ENCODE results near the gene CENPA.

Gene CENPA

DNA sequence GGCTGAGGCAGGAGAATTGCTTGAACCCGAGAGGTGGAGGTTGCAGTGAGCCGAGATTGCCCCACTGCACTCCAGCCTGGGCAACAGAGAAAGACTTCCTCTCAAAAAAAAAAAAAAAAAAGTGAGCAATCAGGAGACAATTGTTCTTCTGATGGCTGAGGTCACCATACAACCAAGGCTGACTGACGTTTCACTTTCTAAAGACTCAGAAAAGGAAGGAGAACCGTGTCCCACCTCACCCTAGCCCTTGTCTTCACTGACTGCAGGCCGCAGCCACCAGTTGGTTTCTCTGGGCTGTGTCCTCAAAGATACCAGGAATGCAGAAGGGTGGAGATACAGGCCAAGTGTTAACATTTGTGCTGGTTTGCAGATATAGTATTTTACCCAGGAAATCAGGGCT is 29.5 kb upstream of the CENPA start:
- Histone ChIP-seq H3F3A (ENCODE audit: insufficient read depth) (no peaks in the 10 kb centered on the region), H3K9ac (ENCODE audit: low read length) (no peak overlapping the region), H4K20me1 (ENCODE audit: low read depth, low read length) (no peaks in the 10 kb centered on the region)

DNA sequence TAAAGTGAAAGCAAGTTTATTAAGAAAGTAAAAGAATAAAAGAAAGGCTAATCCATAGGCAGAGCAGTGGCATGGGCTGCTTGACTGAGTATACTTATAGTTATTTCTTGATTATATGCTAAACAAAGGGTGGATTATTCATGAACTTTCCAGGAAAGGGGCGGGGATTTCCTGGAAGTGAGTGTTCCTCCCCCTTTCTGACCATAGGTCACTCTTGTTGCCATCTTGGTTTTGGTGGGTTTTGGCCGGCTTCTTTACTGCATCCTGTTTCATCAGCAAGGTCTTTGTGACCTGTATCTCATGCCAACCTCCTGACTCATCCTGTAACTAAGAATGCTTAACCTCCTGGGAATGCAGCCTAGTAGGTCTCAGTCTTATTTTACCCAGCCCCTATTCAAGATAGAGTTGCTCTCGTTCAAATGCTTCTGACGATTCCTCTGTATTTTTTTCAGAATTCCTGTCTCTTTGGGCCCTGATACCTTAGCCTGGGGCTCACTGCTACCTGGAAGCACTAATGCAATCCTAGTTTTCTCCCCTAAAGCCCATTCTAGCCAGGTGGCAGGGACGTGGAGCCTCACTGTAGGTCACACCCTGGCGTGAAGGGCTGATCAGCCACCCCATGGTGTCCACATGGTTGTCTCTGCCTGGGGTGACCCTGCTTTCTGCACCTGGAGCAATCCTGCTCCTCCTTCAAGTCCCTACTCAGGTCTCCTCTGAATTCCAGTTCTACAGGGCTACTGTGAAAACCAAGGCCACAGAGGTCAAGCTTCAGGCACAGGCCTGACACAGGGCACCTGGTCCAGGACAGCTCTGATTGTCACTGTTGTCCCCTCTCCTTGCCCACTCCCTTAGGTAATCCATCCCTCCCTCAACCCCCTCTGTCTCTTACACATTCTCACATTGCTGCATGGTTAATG is 27.7 kb upstream of the CENPA start:
- H3K9me2 ChIP-seq (replicated peaks; ENCODE audit: insufficient read depth, low read length), result no peaks in the 10 kb centered on the region
- no peaks in the 10 kb centered on the region for H3F3A ChIP-seq (ENCODE audit: insufficient read depth)
- H2AFZ ChIP-seq (ENCODE audit: low read depth, low read length, severe bottlenecking), result no peak overlapping the region
- H3K27ac ChIP-seq (ENCODE audit: low read depth, low read length), result no peak overlapping the region
- H3K9me3 ChIP-seq (ENCODE audit: insufficient read depth, low read length), result no peaks in the 10 kb centered on the region
- no peaks in the 10 kb centered on the region for H3K36me3 ChIP-seq (ENCODE audit: low read length)
- no peak overlapping the region for H3K9ac ChIP-seq (ENCODE audit: low read length)
- no peaks in the 10 kb centered on the region for H3K79me2 ChIP-seq (ENCODE audit: insufficient read depth, low read length)
- H3K4me2 ChIP-seq (ENCODE audit: low read depth, low read length, poor library complexity, severe bottlenecking), result no peak overlapping the region
- no peak overlapping the region for H3K4me3 ChIP-seq (ENCODE audit: insufficient read depth, low read length, poor library complexity, severe bottlenecking)
- no peak for TF ChIP-seq EZH2phosphoT487 (conservative IDR thresholded peaks at IDR 0.05; ENCODE audit: low read length)
- TF ChIP-seq, protein P1, sequence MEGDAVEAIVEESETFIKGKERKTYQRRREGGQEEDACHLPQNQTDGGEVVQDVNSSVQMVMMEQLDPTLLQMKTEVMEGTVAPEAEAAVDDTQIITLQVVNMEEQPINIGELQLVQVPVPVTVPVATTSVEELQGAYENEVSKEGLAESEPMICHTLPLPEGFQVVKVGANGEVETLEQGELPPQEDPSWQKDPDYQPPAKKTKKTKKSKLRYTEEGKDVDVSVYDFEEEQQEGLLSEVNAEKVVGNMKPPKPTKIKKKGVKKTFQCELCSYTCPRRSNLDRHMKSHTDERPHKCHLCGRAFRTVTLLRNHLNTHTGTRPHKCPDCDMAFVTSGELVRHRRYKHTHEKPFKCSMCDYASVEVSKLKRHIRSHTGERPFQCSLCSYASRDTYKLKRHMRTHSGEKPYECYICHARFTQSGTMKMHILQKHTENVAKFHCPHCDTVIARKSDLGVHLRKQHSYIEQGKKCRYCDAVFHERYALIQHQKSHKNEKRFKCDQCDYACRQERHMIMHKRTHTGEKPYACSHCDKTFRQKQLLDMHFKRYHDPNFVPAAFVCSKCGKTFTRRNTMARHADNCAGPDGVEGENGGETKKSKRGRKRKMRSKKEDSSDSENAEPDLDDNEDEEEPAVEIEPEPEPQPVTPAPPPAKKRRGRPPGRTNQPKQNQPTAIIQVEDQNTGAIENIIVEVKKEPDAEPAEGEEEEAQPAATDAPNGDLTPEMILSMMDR (IDR thresholded peaks at IDR 0.05; ENCODE audit: insufficient read depth, low read length, poor library complexity, severe bottlenecking), result no peak
- H3K27me3 ChIP-seq (ENCODE audit: low read length), result no peaks in the 10 kb centered on the region
- no peaks in the 10 kb centered on the region for H4K20me1 ChIP-seq (ENCODE audit: low read depth, low read length)

More for the DNA sequence above, 29.5 kb upstream of the CENPA start:
- Histone ChIP-seq H3K9me2 (replicated peaks; ENCODE audit: insufficient read depth, low read length) (no peaks in the 10 kb centered on the region), H3K4me3 (ENCODE audit: insufficient read depth, low read length, poor library complexity, severe bottlenecking) (no peak overlapping the region), H3K9me3 (ENCODE audit: insufficient read depth, low read length) (no peaks in the 10 kb centered on the region), H3K36me3 (ENCODE audit: low read length) (no peaks in the 10 kb centered on the region), H3K27me3 (ENCODE audit: low read length) (no peaks in the 10 kb centered on the region), H3K27ac (ENCODE audit: low read depth, low read length) (no peak overlapping the region), H3K79me2 (ENCODE audit: insufficient read depth, low read length) (no peaks in the 10 kb centered on the region), H3K4me2 (ENCODE audit: low read depth, low read length, poor library complexity, severe bottlenecking) (no peak overlapping the region), H2AFZ (ENCODE audit: low read depth, low read length, severe bottlenecking) (no peak overlapping the region)
- TF ChIP-seq EZH2phosphoT487 (conservative IDR thresholded peaks at IDR 0.05; ENCODE audit: low read length), result no peak
- TF ChIP-seq, protein P1 (IDR thresholded peaks at IDR 0.05; ENCODE audit: insufficient read depth, low read length, poor library complexity, severe bottlenecking), result no peak

DNA sequence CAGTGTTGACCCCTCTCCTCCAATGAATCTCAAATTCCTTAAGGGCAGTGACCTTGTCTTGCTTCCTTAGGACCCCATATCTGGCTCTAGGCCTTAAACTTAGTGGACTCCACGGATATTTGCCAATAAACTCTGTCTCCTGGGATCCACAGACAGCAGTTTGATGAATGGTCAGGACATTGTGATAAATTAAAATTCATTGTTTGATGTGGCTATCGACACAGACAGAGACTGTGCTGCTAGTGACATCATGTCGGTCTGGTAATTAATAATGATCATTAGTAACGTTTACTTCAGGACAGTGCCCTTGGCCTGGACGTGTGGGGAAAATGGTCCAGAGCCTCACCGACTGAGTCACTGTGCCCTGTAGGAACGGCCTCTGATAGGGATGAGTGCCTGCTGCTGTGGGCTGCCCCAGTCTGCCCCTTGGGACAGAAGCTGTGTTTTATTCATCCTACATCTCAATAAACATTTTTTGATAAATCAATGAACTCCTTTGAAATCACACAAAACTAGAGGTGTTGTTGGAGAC is 27.0 kb upstream of the CENPA start:
- no peak overlapping the region for H3K4me2 ChIP-seq (ENCODE audit: low read depth, low read length, poor library complexity, severe bottlenecking)
- no peaks in the 10 kb centered on the region for H3F3A ChIP-seq (ENCODE audit: insufficient read depth)
- H3K4me3 ChIP-seq (ENCODE audit: insufficient read depth, low read length, poor library complexity, severe bottlenecking), result no peak overlapping the region
- TF ChIP-seq, protein P1 (IDR thresholded peaks at IDR 0.05; ENCODE audit: insufficient read depth, low read length, poor library complexity, severe bottlenecking), result no peak
- no peak for TF ChIP-seq EZH2phosphoT487 (conservative IDR thresholded peaks at IDR 0.05; ENCODE audit: low read length)
- H4K20me1 ChIP-seq (ENCODE audit: low read depth, low read length), result no peaks in the 10 kb centered on the region
- H3K36me3 ChIP-seq (ENCODE audit: low read length), result no peaks in the 10 kb centered on the region
- no peaks in the 10 kb centered on the region for H3K9me2 ChIP-seq (replicated peaks; ENCODE audit: insufficient read depth, low read length)
- no peaks in the 10 kb centered on the region for H3K79me2 ChIP-seq (ENCODE audit: insufficient read depth, low read length)
- H2AFZ ChIP-seq (ENCODE audit: low read depth, low read length, severe bottlenecking), result no peak overlapping the region
- no peaks in the 10 kb centered on the region for H3K9me3 ChIP-seq (ENCODE audit: insufficient read depth, low read length)
- H3K27me3 ChIP-seq (ENCODE audit: low read length), result no peaks in the 10 kb centered on the region
- no peak overlapping the region for H3K9ac ChIP-seq (ENCODE audit: low read length)
- H3K27ac ChIP-seq (ENCODE audit: low read depth, low read length), result no peak overlapping the region

Data from SU-DHL-6 (cell line).